K562 (cell line): Measurements from ENCODE around the gene AFDN. TPM values are rescaled to one million over a fixed set of nuclear protein-coding genes. Genes with fewer than 3 reads are reported as not detected.

Source experiments
- ADNP ChIP-seq: fragments of 200-800 bp; sonication (Bioruptor generic); IDR thresholded peaks from 2 replicates; pipeline ENCODE4 v1.6.1; 2016; ENCODE audit warnings: missing genetic modification characterization, missing compliant biosample characterization
- EGR1 ChIP-seq: fragments of 450-650 bp; conservative IDR thresholded peaks from 2 replicates; pipeline ENCODE4 v1.6.1; 2017; ENCODE audit warnings: mild to moderate bottlenecking
- EP300 ChIP-seq: IDR thresholded peaks from 2 replicates; pipeline ENCODE4 v1.6.1; 2012; ENCODE audit warnings: low read length, improper control_type of control experiment
- EP400 ChIP-seq: fragments of 450-650 bp; IDR thresholded peaks from 2 replicates; pipeline ENCODE4 v1.6.1; 2017; ENCODE audit warnings: antibody characterized with exemption, mild to moderate bottlenecking, moderate library complexity
- FOXJ2 ChIP-seq: fragments of 200-800 bp; sonication (Bioruptor generic); IDR thresholded peaks from 2 replicates; pipeline ENCODE4 v1.6.1; 2016; ENCODE audit warnings: missing genetic modification characterization, missing compliant biosample characterization
- PML ChIP-seq: IDR thresholded peaks from 2 replicates; pipeline ENCODE4 v1.6.1; 2012; ENCODE audit warnings: low read length, inconsistent platforms
- SIN3A ChIP-seq, 2 experiments: fragments of 150-350 bp in 1 of 2; IDR thresholded peaks; 2 replicates each; pipeline ENCODE4 v1.6.1; 2011 to 2016; ENCODE audit warnings: borderline replicate concordance in 2 of 2, low read depth in 2 of 2, low read length in 2 of 2, mild to moderate bottlenecking in 2 of 2, moderate library complexity in 2 of 2; ENCODE audit not compliant: control insufficient read depth in 1 of 2
- SMARCA4 ChIP-seq: fragments of 450-650 bp; IDR thresholded peaks from 2 replicates; pipeline ENCODE4 v1.6.1; 2016
- SMARCE1 ChIP-seq: fragments of 450-650 bp; IDR thresholded peaks from 2 replicates; pipeline ENCODE4 v1.7.1; 2016; ENCODE audit warnings: mild to moderate bottlenecking
- TAF7 ChIP-seq: fragments of 450-650 bp; IDR thresholded peaks from 2 replicates; pipeline ENCODE4 v1.6.1; 2016; ENCODE audit warnings: missing genetic modification characterization, missing compliant biosample characterization
- ZBED1 ChIP-seq: IDR thresholded peaks from 2 replicates; pipeline ENCODE4 v1.6.1; 2014
- ZNF586 ChIP-seq: fragments of 450-650 bp; formaldehyde crosslinking; conservative IDR thresholded peaks from 2 replicates; pipeline ENCODE4 v1.4.0; 2020; ENCODE audit warnings: mild to moderate bottlenecking, moderate library complexity
- polyA plus RNA-seq, 8 experiments: library from polyadenylated mRNA; depleted of rRNA in 4 of 8; stranded (reverse) in 5 of 8; unstranded in 3 of 8; fragments of >200 nt; fragmentation: Nextera tagmentation in 2 of 8; fragmentation: Illumina TruSeq in 1 of 8; extraction: Ambion mirVana in 2 of 8; extraction: Trizol in 1 of 8; gene quantifications; 2 replicates each; pipeline versions ENCODE4 v1.2.1 to v1.2.3, GENCODE V29; 2011 to 2014; ENCODE audit warnings: inconsistent platforms in 1 of 8, missing spikeins in 1 of 8
- total RNA-seq, 7 experiments: library from RNA; depleted of rRNA in 6 of 7; stranded (reverse); fragments of >200 nt in 6 of 7; fragmentation: Illumina TruSeq in 2 of 7; extraction: Trizol in 2 of 7; gene quantifications; 2 replicates each; pipeline versions ENCODE4 v1.2.1 to v1.2.3, GENCODE V29; 2011 to 2021; ENCODE audit warnings: low replicate concordance in 1 of 7
- TF ChIP-seq, protein P1 (sequence below): sonication (generic); formaldehyde crosslinking; IDR thresholded peaks from 2 replicates; pipeline ENCODE4 v1.4.0; 2020; ENCODE audit warnings: mild to moderate bottlenecking, missing genetic modification reagents
- TF ChIP-seq, protein P2 (sequence below): fragments of 450-650 bp; IDR thresholded peaks from 2 replicates; pipeline ENCODE4 v1.6.1; 2016
- TF ChIP-seq, protein P3 (sequence below), 2 experiments: fragments of 450-650 bp; IDR thresholded peaks; 2 replicates each; pipeline ENCODE4 v1.6.1; 2016; ENCODE audit warnings: mild to moderate bottlenecking in 2 of 2, borderline replicate concordance in 1 of 2, low read depth in 1 of 2, moderate library complexity in 1 of 2
- TF ChIP-seq, protein P4 (sequence below), 3 experiments: fragments of 200-800 bp in 1 of 3; sonication (Bioruptor generic) in 1 of 3; sonication (generic) in 1 of 3; formaldehyde crosslinking in 1 of 3; IDR thresholded peaks; 2 replicates each; pipeline versions ENCODE4 v1.6.1 to v1.8.0; 2016 to 2022; ENCODE audit warnings: mild to moderate bottlenecking in 2 of 3, missing compliant biosample characterization in 2 of 3, missing genetic modification characterization in 2 of 3, missing genetic modification reagents in 1 of 3

AFDN gene
- total and polyA plus RNA-seq, 9 of the 15 experiments (the other 6 are each of a cell fraction or from before 2014, with no cell fraction given) = 7.2 to 129 (median 105) TPM

DNA sequence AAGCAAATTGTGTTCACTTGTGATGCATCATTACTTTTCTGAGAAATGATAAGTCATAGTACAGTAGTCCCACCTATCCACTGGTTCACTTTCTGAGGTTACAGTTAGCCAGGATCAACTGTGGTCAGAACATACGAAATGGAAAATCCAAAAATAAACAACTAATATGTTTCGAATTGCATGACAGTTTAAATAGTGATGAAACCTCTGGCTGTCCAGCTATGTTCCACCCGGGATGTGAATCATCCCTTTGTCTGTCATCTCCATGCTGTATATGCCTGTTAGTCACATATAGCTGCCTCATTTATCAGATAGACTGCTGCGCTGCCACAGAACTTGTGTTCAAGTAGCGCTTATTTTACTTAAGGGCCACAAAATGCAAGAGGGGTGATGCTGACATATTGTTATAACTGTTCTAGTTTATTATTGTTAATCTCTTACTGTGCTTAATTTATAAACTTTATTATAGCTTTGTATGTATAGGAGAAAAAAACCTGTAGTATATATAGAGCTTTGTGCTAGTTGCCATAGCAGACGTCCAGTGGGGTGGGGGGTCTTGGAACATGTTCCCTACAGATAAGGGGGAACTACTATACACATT, 29.2 kb downstream of the AFDN start (continued):
- TF ChIP-seq FOXJ2 (tag) (peak; percentile 72; the same call in 1 of the 2 replicates), ADNP (tag) (peak; percentile 68; the same call in 1 of the 2 replicates), EP300 (peak; percentile 93), TAF7 (no peak), EGR1 (no peak), ZNF586 (CRISPR knock-in tag) (no peak), ZBED1 (no peak; the same call in 1 of the 2 replicates), PML (peak; percentile 71), SMARCE1 (peak; percentile 94), SMARCA4 (peak; percentile 94), SIN3A (IDR thresholded peaks at IDR 0.05; ENCODE audit: borderline replicate concordance in 2 of 2, control insufficient read depth in 1 of 2, low read depth in 2 of 2, low read length in 2 of 2) (no peak), EP400 (peak; percentile 75)
- TF ChIP-seq, protein P1, sequence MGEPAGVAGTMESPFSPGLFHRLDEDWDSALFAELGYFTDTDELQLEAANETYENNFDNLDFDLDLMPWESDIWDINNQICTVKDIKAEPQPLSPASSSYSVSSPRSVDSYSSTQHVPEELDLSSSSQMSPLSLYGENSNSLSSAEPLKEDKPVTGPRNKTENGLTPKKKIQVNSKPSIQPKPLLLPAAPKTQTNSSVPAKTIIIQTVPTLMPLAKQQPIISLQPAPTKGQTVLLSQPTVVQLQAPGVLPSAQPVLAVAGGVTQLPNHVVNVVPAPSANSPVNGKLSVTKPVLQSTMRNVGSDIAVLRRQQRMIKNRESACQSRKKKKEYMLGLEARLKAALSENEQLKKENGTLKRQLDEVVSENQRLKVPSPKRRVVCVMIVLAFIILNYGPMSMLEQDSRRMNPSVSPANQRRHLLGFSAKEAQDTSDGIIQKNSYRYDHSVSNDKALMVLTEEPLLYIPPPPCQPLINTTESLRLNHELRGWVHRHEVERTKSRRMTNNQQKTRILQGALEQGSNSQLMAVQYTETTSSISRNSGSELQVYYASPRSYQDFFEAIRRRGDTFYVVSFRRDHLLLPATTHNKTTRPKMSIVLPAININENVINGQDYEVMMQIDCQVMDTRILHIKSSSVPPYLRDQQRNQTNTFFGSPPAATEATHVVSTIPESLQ (CRISPR knock-in tag) = no peak
- TF ChIP-seq, protein P2, sequence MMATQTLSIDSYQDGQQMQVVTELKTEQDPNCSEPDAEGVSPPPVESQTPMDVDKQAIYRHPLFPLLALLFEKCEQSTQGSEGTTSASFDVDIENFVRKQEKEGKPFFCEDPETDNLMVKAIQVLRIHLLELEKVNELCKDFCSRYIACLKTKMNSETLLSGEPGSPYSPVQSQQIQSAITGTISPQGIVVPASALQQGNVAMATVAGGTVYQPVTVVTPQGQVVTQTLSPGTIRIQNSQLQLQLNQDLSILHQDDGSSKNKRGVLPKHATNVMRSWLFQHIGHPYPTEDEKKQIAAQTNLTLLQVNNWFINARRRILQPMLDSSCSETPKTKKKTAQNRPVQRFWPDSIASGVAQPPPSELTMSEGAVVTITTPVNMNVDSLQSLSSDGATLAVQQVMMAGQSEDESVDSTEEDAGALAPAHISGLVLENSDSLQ = peak; percentile 91
- TF ChIP-seq, protein P3, sequence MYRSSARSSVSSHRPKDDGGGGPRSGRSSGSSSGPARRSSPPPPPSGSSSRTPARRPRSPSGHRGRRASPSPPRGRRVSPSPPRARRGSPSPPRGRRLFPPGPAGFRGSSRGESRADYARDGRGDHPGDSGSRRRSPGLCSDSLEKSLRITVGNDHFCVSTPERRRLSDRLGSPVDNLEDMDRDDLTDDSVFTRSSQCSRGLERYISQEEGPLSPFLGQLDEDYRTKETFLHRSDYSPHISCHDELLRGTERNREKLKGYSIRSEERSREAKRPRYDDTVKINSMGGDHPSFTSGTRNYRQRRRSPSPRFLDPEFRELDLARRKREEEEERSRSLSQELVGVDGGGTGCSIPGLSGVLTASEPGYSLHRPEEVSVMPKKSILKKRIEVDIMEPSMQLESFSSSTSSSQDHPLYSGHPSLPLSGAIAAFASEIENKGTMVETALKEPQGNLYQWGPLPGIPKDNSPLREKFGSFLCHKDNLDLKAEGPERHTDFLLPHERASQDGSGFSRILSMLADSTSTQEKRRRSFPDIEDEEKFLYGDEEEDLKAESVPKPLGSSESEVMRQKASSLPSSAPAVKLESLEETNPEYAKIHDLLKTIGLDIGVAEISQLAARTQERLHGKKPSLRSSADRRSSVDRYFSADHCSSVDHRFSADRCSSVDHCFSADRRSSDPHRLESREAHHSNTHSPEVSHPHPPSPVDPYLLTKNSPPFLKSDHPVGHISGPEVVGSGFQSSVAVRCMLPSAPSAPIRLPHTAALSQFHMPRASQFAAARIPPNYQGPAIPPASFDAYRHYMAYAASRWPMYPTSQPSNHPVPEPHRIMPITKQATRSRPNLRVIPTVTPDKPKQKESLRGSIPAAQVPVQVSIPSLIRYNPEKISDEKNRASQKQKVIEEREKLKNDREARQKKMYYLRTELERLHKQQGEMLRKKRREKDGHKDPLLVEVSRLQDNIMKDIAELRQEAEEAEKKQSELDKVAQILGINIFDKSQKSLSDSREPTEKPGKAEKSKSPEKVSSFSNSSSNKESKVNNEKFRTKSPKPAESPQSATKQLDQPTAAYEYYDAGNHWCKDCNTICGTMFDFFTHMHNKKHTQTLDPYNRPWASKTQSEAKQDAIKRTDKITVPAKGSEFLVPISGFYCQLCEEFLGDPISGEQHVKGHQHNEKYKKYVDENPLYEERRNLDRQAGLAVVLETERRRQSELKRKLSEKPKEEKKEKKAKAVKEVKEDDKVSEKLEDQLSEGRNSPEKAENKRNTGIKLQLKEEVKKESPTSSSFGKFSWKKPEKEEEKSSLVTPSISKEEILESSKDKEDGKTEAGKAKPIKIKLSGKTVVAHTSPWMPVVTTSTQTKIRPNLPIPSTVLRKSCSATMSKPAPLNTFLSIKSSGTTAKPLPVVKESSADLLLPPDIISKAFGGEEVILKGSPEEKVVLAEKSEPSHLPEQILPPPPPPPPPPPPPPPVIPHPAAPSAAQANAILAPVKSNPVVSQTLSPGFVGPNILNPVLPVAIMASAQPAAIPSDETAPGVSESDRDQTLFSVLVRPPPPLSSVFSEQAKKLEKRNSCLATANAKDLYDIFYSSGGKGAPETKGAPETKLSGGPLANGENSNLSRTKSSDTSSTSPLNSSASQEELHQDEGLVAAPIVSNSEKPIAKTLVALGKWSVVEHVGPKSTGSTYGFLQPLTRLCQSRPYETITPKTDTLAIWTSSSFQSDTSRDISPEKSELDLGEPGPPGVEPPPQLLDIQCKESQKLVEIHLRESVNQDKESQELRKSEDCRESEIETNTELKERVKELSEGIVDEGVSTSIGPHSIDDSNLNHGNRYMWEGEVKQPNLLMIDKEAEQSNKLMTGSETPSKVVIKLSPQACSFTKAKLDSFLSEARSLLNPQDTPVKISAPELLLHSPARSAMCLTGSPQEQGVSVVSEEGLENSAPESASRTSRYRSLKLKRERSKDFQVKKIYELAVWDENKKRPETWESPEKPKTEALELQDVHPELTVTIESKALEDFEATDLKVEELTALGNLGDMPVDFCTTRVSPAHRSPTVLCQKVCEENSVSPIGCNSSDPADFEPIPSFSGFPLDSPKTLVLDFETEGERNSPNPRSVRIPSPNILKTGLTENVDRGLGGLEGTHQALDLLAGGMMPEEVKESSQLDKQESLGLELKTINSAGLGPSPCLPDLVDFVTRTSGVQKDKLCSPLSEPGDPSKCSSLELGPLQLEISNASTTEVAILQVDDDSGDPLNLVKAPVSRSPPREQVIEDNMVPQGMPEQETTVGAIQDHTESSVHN (IDR thresholded peaks at IDR 0.05; ENCODE audit: borderline replicate concordance in 1 of 2, low read depth in 1 of 2) = peak in 1 of 2 experiments; percentile 93; a peak in 2 of 4 replicates
- TF ChIP-seq, protein P4, sequence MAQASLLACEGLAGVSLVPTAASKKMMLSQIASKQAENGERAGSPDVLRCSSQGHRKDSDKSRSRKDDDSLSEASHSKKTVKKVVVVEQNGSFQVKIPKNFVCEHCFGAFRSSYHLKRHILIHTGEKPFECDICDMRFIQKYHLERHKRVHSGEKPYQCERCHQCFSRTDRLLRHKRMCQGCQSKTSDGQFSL (CRISPR knock-in tag; IDR thresholded peaks at IDR 0.05) = no peak; the same call in 1 of the 2 replicates
- TF ChIP-seq, protein P4 (tag; IDR thresholded peaks at IDR 0.05) = no peak
